ENCODE results near the gene PLAC8. TPM values are rescaled to one million over a fixed set of nuclear protein-coding genes. Genes with fewer than 3 reads are reported as not detected.
"Not testable (repeated sequence)": the region's sequence is repeated elsewhere in the genome, so short reads cannot be mapped to it uniquely, and the experiment has no call there.

The PLAC8 gene
- total RNA-seq, 2 experiments from 2014 or later = 54.4 to 72.3 TPM

DNA sequence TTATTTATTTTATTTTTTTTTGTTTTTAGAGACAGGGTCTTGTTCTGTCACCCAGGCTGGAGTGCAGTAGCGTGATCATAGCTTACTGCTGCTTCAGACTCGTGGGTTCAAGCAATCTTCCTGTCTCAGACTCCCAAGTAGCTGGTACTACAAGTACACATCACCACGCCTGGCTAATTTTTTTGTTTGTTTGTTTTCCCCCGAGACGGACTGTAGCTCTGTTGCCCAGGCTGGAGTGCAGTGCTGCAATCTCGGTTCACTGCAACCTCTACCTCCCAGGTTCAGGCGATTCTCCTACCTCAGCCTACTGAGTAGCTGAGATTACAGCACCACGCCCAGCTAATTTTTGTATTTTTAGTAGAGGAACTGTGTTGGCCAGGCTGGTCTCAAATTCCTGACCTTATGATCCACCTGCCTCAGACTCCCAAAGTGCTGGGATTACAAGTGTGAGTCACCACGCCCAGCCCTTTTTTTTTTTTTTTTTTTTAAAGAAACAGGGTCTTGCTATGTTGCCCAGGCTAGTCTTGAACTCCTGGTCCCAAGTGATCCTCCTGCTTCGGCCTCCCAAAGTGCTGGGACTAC is 47.4 kb downstream of the PLAC8 start:
- H3K27ac Mint-ChIP-seq = no peak overlapping the region
- H3K27me3 Mint-ChIP-seq = no peaks in the 10 kb centered on the region
- no peak overlapping the region for H3K4me3 Mint-ChIP-seq
- DNase-seq (no peak), ATAC-seq (no peak)
- H3K4me1 Mint-ChIP-seq = no peaks in the 10 kb centered on the region
- intact Hi-C loops (cut with DNase I, micrococcal nuclease) = no loop called here
- ChIA-PET POLR2A (interaction anchor here (0.6 kb wide), 1 partner anchor 14 kb away, joined by 8 read pairs; no protein-coding TSS in a partner anchor), CTCF (interaction anchor here (0.6 to 1.4 kb wide), 4 partner anchors 10 to 213 kb away, joined by 3 to 4 read pairs (median 4); no protein-coding TSS in a partner anchor)
- peaks cover 30% of the 10 kb centered on the region for H3K36me3 Mint-ChIP-seq (ENCODE audit: low read depth)
- H3K9me3 Mint-ChIP-seq (ENCODE audit: low read depth) = no peaks in the 10 kb centered on the region

DNA sequence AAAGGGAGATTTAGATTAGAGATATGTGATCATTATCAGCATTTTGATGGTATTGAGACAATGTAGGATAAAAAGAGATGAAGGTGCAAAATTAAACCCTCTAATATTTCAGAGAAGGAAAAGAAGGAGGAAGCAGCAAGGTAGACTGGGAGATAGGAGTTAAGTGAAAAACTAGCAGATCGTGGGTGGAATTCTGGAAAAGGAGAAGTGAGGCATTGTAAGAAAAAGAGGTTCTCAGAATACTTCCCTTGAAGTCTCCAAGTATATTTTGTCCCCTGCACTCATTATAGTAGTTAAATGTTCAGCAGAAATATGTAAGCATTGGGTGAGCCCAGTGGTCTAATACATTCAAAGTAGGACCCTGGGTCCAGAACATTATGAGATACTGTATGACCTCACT is 49.3 kb downstream of the PLAC8 start:
- Mint-ChIP-seq H3K4me1 (no peaks in the 10 kb centered on the region), H3K27me3 (no peaks in the 10 kb centered on the region), H3K9me3 (ENCODE audit: low read depth) (no peaks in the 10 kb centered on the region), H3K4me3 (no peak overlapping the region), H3K27ac (no peak overlapping the region), H3K36me3 (ENCODE audit: low read depth) (peaks cover 29% of the 10 kb centered on the region)
- CTCF ChIA-PET = interaction anchor here (0.7 kb wide), 1 partner anchor 200 kb away, joined by 3 read pairs; no protein-coding TSS in a partner anchor
- DNase-seq (no peak), ATAC-seq (no peak)
- intact Hi-C loops (cut with DNase I, micrococcal nuclease) = no loop called here
- POLR2A ChIA-PET = no interaction called here

DNA sequence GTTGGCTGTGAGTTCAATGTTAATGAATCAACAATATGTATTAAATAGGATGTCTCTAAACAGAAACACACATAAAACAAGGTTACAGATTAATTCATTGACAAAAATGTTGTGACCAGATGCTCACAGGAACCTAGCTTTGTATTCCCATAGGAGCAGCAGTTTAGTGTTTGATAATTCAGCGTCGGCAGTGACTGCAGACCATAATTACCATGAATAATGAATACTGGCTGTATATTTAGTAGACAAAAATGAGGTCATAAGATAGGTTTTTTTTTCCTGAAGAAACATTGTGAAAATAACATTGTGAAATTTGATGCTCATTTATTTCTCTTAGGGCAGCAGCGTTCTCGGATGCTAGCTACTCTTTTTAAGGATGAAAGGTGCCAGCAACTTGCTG is 51.8 kb downstream of the PLAC8 start:
- H3K4me1 Mint-ChIP-seq = no peaks in the 10 kb centered on the region
- intact Hi-C loops (cut with DNase I, micrococcal nuclease) = no loop called here
- ATAC-seq = no peak
- H3K36me3 Mint-ChIP-seq (ENCODE audit: low read depth) = peaks cover 18% of the 10 kb centered on the region
- H3K9me3 Mint-ChIP-seq (ENCODE audit: low read depth) = no peaks in the 10 kb centered on the region
- CTCF ChIA-PET = no interaction called here
- H3K4me3 Mint-ChIP-seq = no peak overlapping the region
- POLR2A ChIA-PET = interaction anchor here (0.7 kb wide), 1 partner anchor 9 kb away, joined by 3 read pairs; no protein-coding TSS in a partner anchor
- no peak overlapping the region for H3K27ac Mint-ChIP-seq
- no peak for DNase-seq
- H3K27me3 Mint-ChIP-seq = no peaks in the 10 kb centered on the region

DNA sequence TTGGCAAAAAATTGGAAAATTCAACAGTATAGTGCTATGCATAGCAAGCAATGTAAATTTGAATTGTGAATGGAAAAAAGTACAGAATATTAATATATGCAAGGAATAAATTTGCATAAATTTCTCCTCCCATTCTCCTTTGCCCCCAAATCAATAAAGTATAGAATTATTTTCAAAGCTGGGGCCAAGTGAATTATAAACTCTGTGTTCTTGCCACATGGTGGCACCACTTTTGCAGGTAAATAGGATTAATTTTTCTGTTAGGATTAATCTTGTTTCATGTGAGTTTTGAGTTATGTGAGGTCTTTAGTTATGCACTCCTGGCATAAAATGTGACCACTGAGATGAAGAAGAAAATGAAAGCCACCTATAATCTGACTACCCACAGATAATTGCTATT is 59.6 kb downstream of the PLAC8 start:
- H3K9me3 Mint-ChIP-seq (ENCODE audit: low read depth) = no peaks in the 10 kb centered on the region
- H3K27ac Mint-ChIP-seq = no peak overlapping the region
- H3K4me3 Mint-ChIP-seq = no peak overlapping the region
- no peaks in the 10 kb centered on the region for H3K27me3 Mint-ChIP-seq
- no peak for DNase-seq
- no peak for ATAC-seq
- ChIA-PET CTCF (interaction anchor here (0.6 to 4.9 kb wide), 5 partner anchors 86 to 263 kb away, joined by 3 to 18 read pairs (median 6); partner anchors contain the start of gene COQ2), POLR2A (no interaction called here)
- peaks cover 18% of the 10 kb centered on the region for H3K36me3 Mint-ChIP-seq (ENCODE audit: low read depth)
- intact Hi-C loops (cut with DNase I, micrococcal nuclease) = loop anchor here in 1 of 2 experiments (1.0 to 10.0 kb wide), 2 partner anchors 205 to 580 kb away; no protein-coding TSS in a partner anchor
- no peaks in the 10 kb centered on the region for H3K4me1 Mint-ChIP-seq

DNA sequence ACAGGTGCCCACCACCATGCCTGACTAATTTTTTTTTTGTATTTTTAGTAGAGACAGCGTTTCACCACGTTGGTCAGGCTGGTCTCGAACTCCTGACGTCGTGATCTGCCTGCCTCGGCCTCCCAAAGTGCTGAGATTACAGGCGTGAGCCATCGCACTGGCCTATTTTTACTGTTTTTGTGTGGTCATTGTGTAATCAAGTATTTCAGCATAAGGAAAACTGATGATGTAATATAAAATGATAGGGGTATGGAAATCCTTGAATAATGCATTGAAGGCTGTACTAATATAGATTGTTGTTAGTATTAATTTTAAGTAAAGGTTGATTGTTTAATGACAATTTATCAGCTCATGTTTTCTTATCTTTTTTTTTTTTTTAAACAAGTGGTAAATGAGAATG is 65.7 kb downstream of the PLAC8 start:
- H3K4me3 Mint-ChIP-seq; intact Hi-C loops (cut with DNase I, micrococcal nuclease); H3K9me3 Mint-ChIP-seq (ENCODE audit: low read depth); ATAC-seq; H3K27ac Mint-ChIP-seq; H3K27me3 Mint-ChIP-seq; DNase-seq: not testable (repeated sequence)
- peaks cover 11% of the 10 kb centered on the region for H3K4me1 Mint-ChIP-seq
- ChIA-PET POLR2A (interaction anchor here (0.5 kb wide), 1 partner anchor 37 kb away, joined by 4 read pairs; no protein-coding TSS in a partner anchor), CTCF (interaction anchor here (0.6 to 0.8 kb wide), 3 partner anchors 220 to 534 kb away, joined by 3 to 4 read pairs (median 3); no protein-coding TSS in a partner anchor)
- H3K36me3 Mint-ChIP-seq (ENCODE audit: low read depth) = peaks cover 17% of the 10 kb centered on the region

DNA sequence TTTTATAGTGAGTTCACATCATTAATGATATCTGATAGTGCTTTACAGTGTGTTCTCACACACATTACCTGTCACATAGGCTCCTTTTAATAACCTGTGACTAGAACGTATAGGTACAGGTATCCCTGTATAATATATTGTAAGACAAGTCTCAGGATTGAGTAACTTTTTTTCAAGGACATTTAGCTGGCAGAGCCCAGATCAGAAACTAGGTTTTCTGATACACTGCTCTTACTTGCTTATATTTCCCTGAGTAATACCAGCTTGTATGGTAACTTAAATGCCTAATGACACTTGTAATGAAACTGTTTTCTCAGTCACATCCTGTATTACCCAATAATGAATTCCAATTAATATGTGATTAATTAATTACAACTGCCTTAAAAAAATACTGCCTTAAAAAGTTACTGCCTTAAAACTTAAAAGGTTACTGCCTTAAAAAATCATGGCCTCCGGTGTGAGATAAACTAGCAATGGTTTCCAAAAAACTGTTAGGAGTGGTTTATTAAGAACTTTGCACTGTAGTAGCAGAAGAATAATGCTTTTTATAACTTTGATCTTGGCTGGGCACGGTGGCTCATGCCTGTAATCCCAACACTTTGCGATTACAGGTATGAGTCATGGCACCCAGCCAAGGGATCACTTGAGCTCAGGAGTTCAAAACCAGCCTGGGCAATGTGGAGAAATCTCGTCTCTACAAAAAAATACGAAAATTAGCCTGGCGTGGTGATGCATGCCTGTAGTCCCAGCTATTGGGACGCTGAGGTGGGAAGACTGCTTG is 67.6 kb downstream of the PLAC8 start:
- no peak for ATAC-seq
- no peak overlapping the region for H3K27ac Mint-ChIP-seq
- DNase-seq = no peak
- ChIA-PET CTCF (interaction anchor here (1.4 to 1.8 kb wide), 2 partner anchors 10 to 12 kb away, joined by 4 to 5 read pairs; partner anchors contain the start of gene COPS4), POLR2A (interaction anchor here (0.6 to 0.7 kb wide), 2 partner anchors 14 to 38 kb away, joined by 3 to 6 read pairs; no protein-coding TSS in a partner anchor)
- H3K4me1 Mint-ChIP-seq = peaks cover 15% of the 10 kb centered on the region
- no peaks in the 10 kb centered on the region for H3K9me3 Mint-ChIP-seq (ENCODE audit: low read depth)
- H3K27me3 Mint-ChIP-seq = no peaks in the 10 kb centered on the region
- peaks cover 14% of the 10 kb centered on the region for H3K36me3 Mint-ChIP-seq (ENCODE audit: low read depth)
- intact Hi-C loops (cut with DNase I, micrococcal nuclease) = no loop called here
- no peak overlapping the region for H3K4me3 Mint-ChIP-seq

DNA sequence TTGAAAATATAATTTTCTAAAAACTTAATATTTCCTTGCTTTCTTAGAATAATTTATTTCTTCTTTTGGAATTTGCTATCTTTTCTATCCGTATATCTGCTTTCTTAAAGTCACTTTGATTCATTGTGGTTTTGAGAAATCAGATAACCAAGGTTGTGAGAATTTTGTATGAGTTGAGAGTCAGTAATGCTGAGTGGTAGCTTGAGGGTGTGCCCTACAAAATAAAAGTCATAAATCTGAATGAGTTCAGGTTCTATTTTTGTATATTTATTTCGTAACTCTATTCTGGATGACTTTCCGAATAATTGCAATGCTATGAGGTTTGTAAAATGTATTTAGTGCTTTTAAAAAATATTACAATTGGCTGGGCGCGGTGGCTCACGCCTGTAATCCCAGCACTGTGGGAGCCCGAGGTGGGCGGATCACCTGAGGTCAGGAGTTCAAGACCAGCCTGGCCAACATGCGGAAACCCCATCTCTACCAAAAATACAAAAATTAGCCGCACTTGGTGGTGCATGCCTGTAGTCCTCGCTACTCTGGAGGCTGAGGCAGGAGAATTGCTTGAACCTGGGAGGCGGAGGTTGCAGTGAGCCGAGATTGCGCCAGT is 70.6 kb downstream of the PLAC8 start:
- Mint-ChIP-seq H3K9me3 (ENCODE audit: low read depth) (no peaks in the 10 kb centered on the region), H3K27ac (no peak overlapping the region), H3K36me3 (ENCODE audit: low read depth) (peaks cover 7% of the 10 kb centered on the region), H3K4me3 (no peak overlapping the region), H3K27me3 (no peaks in the 10 kb centered on the region), H3K4me1 (peaks cover 25% of the 10 kb centered on the region)
- intact Hi-C loops (cut with DNase I, micrococcal nuclease) = no loop called here
- POLR2A ChIA-PET = no interaction called here
- no peak for DNase-seq
- ATAC-seq = peak; percentile 51
- CTCF ChIA-PET = no interaction called here

DNA sequence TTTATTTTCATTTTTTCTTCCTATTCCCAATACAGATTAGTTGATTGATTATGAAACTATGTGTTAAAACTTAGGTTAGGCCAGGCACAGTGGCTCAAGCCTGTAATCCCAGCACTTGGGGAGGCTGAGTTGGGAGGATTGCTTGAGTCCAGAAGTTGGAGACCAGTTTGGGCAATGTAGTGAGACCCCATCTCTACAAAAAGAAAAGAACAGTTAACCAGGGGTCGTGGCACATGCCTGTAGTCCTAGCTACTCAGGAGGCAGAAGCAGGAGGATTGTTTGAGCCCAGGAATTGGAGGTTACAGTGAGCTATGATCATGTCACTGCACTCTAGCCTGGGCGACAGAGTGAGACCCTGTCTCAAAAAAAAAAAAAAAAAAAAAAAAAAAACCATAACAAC is 71.4 kb downstream of the PLAC8 start:
- DNase-seq; H3K27me3 Mint-ChIP-seq; H3K36me3 Mint-ChIP-seq (ENCODE audit: low read depth); H3K9me3 Mint-ChIP-seq (ENCODE audit: low read depth); intact Hi-C loops (cut with DNase I, micrococcal nuclease); CTCF ChIA-PET; POLR2A ChIA-PET; H3K4me3 Mint-ChIP-seq; ATAC-seq; H3K27ac Mint-ChIP-seq: not testable (repeated sequence)
- H3K4me1 Mint-ChIP-seq = peaks cover 25% of the 10 kb centered on the region

DNA sequence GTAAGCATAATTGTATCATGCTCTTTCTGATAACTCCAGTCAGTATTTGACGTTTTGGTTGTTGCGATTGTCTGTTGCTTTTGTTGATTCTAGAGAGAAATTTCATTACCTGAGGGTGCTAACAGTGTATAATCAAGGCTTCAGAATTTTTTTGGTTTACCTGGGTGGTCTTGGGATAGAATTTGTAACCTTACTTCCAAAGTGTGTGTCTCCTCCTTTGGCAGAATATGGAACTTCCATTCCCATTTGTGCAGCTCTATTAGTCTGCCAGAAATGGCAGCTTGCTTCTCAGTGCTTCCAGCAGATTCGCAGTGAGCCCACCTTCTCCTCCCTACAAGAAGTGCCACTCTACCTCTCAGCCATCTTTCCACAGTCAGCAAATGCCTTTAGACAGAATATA is 74.3 kb downstream of the PLAC8 start:
- POLR2A ChIA-PET = no interaction called here
- ATAC-seq (no peak), DNase-seq (no peak)
- no peaks in the 10 kb centered on the region for H3K27me3 Mint-ChIP-seq
- H3K27ac Mint-ChIP-seq = no peak overlapping the region
- H3K4me1 Mint-ChIP-seq = peaks cover 37% of the 10 kb centered on the region
- CTCF ChIA-PET = interaction anchor here (0.6 kb wide), 2 partner anchors 188 to 228 kb away, joined by 3 read pairs; no protein-coding TSS in a partner anchor
- H3K9me3 Mint-ChIP-seq (ENCODE audit: low read depth) = no peaks in the 10 kb centered on the region
- intact Hi-C loops (cut with DNase I, micrococcal nuclease) = no loop called here
- H3K4me3 Mint-ChIP-seq = no peak overlapping the region
- H3K36me3 Mint-ChIP-seq (ENCODE audit: low read depth) = peaks cover 7% of the 10 kb centered on the region
